Measurements from ENCODE around the gene MYOD1. TPM values are rescaled to one million over a fixed set of nuclear protein-coding genes. Genes with fewer than 3 reads are reported as not detected.

Gene MYOD1
- total RNA-seq, 4 donors from 2014 or later: not detected

GRCh38 chr11:17711836-17712235 is 7.5 kb upstream of the MYOD1 start:
- WGBS: 27% methylated on average over 4 of the region's 4 CpGs
- TF ChIP-seq POLR2A (IDR thresholded peaks at IDR 0.05): no peak
- Histone ChIP-seq H3K36me3 (no peaks in the 10 kb centered on the region), H3K4me1 (no peaks in the 10 kb centered on the region), H3K9me3 (no peaks in the 10 kb centered on the region), H3K4me3 (no peak overlapping the region), H3K27me3 (peaks cover 51% of the 10 kb centered on the region), H3K27ac (no peak overlapping the region)
- no peak for DNase-seq (ENCODE audit: low spot score in 2 of 2)

GRCh38 chr11:17713851-17714250 is 5.5 kb upstream of the MYOD1 start:
- WGBS: no CpG with 5 or more reads among the region's 1 CpG
- no peak overlapping the region for H3K27ac ChIP-seq
- H3K9me3 ChIP-seq: no peaks in the 10 kb centered on the region
- H3K4me3 ChIP-seq: no peak overlapping the region
- peaks cover 71% of the 10 kb centered on the region for H3K27me3 ChIP-seq
- no peak for DNase-seq (ENCODE audit: low spot score in 2 of 2)
- no peaks in the 10 kb centered on the region for H3K4me1 ChIP-seq
- no peaks in the 10 kb centered on the region for H3K36me3 ChIP-seq
- TF ChIP-seq CTCF (IDR thresholded peaks at IDR 0.05): no peak
- no peak for TF ChIP-seq POLR2AphosphoS5 (IDR thresholded peaks at IDR 0.05)
- no peak for TF ChIP-seq POLR2A (IDR thresholded peaks at IDR 0.05)
- TF ChIP-seq EP300 (IDR thresholded peaks at IDR 0.05): no peak

GRCh38 chr11:17714356-17714854 is 5.0 kb upstream of the MYOD1 start:
- 50% methylated on average over 8 of the region's 8 CpGs for WGBS
- no peaks in the 10 kb centered on the region for H3K36me3 ChIP-seq
- no peak overlapping the region for H3K4me3 ChIP-seq
- no peak for TF ChIP-seq CTCF (IDR thresholded peaks at IDR 0.05)
- TF ChIP-seq POLR2A (IDR thresholded peaks at IDR 0.05): no peak
- TF ChIP-seq EP300 (IDR thresholded peaks at IDR 0.05): no peak
- no peak for TF ChIP-seq POLR2AphosphoS5 (IDR thresholded peaks at IDR 0.05)
- peaks cover 71% of the 10 kb centered on the region for H3K27me3 ChIP-seq
- H3K9me3 ChIP-seq: no peaks in the 10 kb centered on the region
- DNase-seq (ENCODE audit: low spot score in 2 of 2): no peak
- peaks cover 5% of the 10 kb centered on the region for H3K4me1 ChIP-seq
- H3K27ac ChIP-seq: no peak overlapping the region

GRCh38 chr11:17714870-17715269 is 4.5 kb upstream of the MYOD1 start:
- TF ChIP-seq EP300 (IDR thresholded peaks at IDR 0.05): no peak
- no peak for TF ChIP-seq POLR2AphosphoS5 (IDR thresholded peaks at IDR 0.05)
- no peak for TF ChIP-seq CTCF (IDR thresholded peaks at IDR 0.05)
- TF ChIP-seq POLR2A (IDR thresholded peaks at IDR 0.05): no peak
- Histone ChIP-seq H3K27ac (no peak overlapping the region), H3K36me3 (no peaks in the 10 kb centered on the region), H3K9me3 (no peaks in the 10 kb centered on the region), H3K4me3 (no peak overlapping the region), H3K27me3 (peaks cover 71% of the 10 kb centered on the region), H3K4me1 (peaks cover 10% of the 10 kb centered on the region)
- no peak for DNase-seq (ENCODE audit: low spot score in 2 of 2)
- WGBS: 81% methylated on average over 4 of the region's 4 CpGs

- 80% methylated on average over 2 of the region's 2 CpGs for WGBS
- Histone ChIP-seq H3K9me3 (no peaks in the 10 kb centered on the region), H3K4me1 (peaks cover 29% of the 10 kb centered on the region), H3K27ac (no peak overlapping the region), H3K36me3 (no peaks in the 10 kb centered on the region), H3K4me3 (no peak overlapping the region), H3K27me3 (peaks cover 79% of the 10 kb centered on the region)
- no peak for DNase-seq (ENCODE audit: low spot score in 2 of 2)
- no peak for TF ChIP-seq EP300 (IDR thresholded peaks at IDR 0.05)
- TF ChIP-seq CTCF (IDR thresholded peaks at IDR 0.05): no peak
- TF ChIP-seq POLR2A (IDR thresholded peaks at IDR 0.05): no peak
- no peak for TF ChIP-seq POLR2AphosphoS5 (IDR thresholded peaks at IDR 0.05)
Measured at GRCh38 chr11:17716807-17717206, 2.6 kb upstream of the MYOD1 start.

GRCh38 chr11:17718015-17718414 is 1.4 kb upstream of the MYOD1 start:
- Histone ChIP-seq H3K27me3 (peaks cover 89% of the 10 kb centered on the region), H3K9me3 (no peaks in the 10 kb centered on the region), H3K4me1 (peaks cover 33% of the 10 kb centered on the region), H3K36me3 (no peaks in the 10 kb centered on the region), H3K27ac (no peak overlapping the region), H3K4me3 (no peak overlapping the region)
- TF ChIP-seq CTCF (IDR thresholded peaks at IDR 0.05) (no peak), EP300 (IDR thresholded peaks at IDR 0.05) (no peak), POLR2A (IDR thresholded peaks at IDR 0.05) (no peak), POLR2AphosphoS5 (IDR thresholded peaks at IDR 0.05) (no peak)
- 57% methylated on average over 7 of the region's 7 CpGs for WGBS
- no peak for DNase-seq (ENCODE audit: low spot score in 2 of 2)
